Activated B cell treated with CpG ODN at 0.5 μM for 24 hours (primary cell): ENCODE results near the gene SEMA6B. TPM values are rescaled to one million over a fixed set of nuclear protein-coding genes. Genes with fewer than 3 reads are reported as not detected.

ENCODE experiments used
- ATAC-seq: fragments of 200-7000 bp; cut with Tn5 transposase; one replicate; pipeline ENCODE4 v1.10.0; 2021; ENCODE audit warnings: low read depth, mild to moderate bottlenecking, moderate library complexity
- CTCF ChIA-PET: fragments of 350-600 bp; sonication (Branson Sonifier 250); formaldehyde crosslinking; loops from one replicate; lab custom pipeline; 2021; ENCODE audit warnings: antibody characterized with exemption; lab: Charles Lee
- POLR2A ChIA-PET: fragments of 350-600 bp; sonication (Branson Sonifier 250); formaldehyde crosslinking; loops from one replicate; lab custom pipeline; 2021; ENCODE audit warnings: antibody characterized with exemption; lab: Charles Lee
- DNase-seq: peaks from one replicate; pipeline ENCODE4 v3.0.0; 2022
- H3K27ac Mint-ChIP-seq: one replicate; pipeline ENCODE4 v1.8.0; 2020; ENCODE audit warnings: mixed read lengths
- H3K27me3 Mint-ChIP-seq: one replicate; pipeline ENCODE4 v1.8.0; 2021; ENCODE audit warnings: mixed read lengths
- H3K36me3 Mint-ChIP-seq: one replicate; pipeline ENCODE4 v1.8.0; 2021; ENCODE audit warnings: low read depth, mixed read lengths
- H3K4me1 Mint-ChIP-seq: one replicate; pipeline ENCODE4 v1.8.0; 2021; ENCODE audit warnings: mixed read lengths
- H3K4me3 Mint-ChIP-seq: one replicate; pipeline ENCODE4 v1.8.0; 2020; ENCODE audit warnings: mild to moderate bottlenecking, mixed read lengths
- H3K9me3 Mint-ChIP-seq: one replicate; pipeline ENCODE4 v1.8.0; 2020; ENCODE audit warnings: mixed read lengths
- CTCF ChIP-seq: fragments of 200-600 bp; IDR thresholded peaks from one replicate; pipeline ENCODE4 v1.8.0; 2022; ENCODE audit warnings: antibody characterized with exemption, mild to moderate bottlenecking
- intact Hi-C: fragments of 100-400 bp; cut with micrococcal nuclease; formaldehyde crosslinking; loops from one replicate; pipeline ENCODE4 v1.15.1; 2024
- total RNA-seq: library from RNA; stranded (reverse); gene quantifications from 2 replicates; pipeline ENCODE4 v1.2.3, GENCODE V29; 2022

Gene SEMA6B
- total RNA-seq, 1 donor from 2014 or later = 0.11 TPM

- Mint-ChIP-seq H3K4me3 (no peak overlapping the region), H3K27me3 (peaks cover 9% of the 10 kb centered on the region), H3K9me3 (no peaks in the 10 kb centered on the region), H3K27ac (no peak overlapping the region), H3K4me1 (no peaks in the 10 kb centered on the region), H3K36me3 (no peaks in the 10 kb centered on the region)
- DNase-seq = no peak
- ChIA-PET CTCF (no interaction called here), POLR2A (no interaction called here)
- ATAC-seq = no peak
- TF ChIP-seq CTCF = no peak
- intact Hi-C loops = no loop called here
Observed at GRCh38 chr19:4521170-4521887, 38.2 kb downstream of the SEMA6B start.

DNA sequence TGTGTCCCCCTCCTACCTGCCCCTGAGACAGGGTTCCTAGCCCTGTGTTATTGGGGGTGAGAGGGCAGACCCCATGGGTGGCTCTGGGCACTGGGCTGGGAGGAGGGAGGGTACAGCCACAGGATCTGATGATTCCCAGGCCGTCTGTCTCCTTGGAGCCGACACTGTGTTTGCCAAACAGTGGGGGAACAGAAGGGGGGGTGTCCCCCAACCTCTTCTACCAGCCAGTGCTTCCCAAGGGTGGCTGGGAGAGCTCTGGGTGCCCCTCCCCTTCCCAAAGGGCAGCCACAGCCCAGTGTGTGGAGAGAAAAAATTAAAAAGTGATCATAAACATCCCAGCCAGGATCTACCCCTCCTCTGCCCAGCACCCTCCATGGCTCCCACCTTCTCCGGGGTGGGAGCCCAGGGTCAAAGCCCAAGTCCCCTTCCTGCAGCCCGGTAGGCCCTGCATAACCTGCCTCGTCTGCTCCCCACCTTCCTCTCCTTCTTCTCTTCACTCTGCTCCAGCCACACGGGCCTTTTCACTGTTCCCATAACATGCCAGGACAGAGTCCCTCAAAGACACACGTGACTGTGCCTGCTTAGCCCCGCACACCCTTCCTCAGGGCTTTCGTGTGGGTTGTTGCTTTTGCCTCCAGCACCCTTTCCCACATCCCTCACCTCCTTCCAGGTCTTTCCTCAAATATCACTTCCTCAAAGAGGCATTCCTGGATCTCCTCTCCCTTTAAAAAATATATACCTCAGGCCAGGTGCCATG lies 39.8 kb downstream of the SEMA6B start:
- no peak overlapping the region for H3K27ac Mint-ChIP-seq

GRCh38 chr19:4519172-4519496 lies 40.4 kb downstream of the SEMA6B start:
- Mint-ChIP-seq H3K9me3 (no peaks in the 10 kb centered on the region), H3K27me3 (peaks cover 9% of the 10 kb centered on the region), H3K4me3 (no peak overlapping the region), H3K27ac (no peak overlapping the region), H3K4me1 (no peaks in the 10 kb centered on the region), H3K36me3 (no peaks in the 10 kb centered on the region)
- intact Hi-C loops = no loop called here
- ChIA-PET POLR2A (no interaction called here), CTCF (no interaction called here)
- ATAC-seq (no peak), DNase-seq (no peak)
- TF ChIP-seq CTCF = no peak

More for the DNA sequence above, 39.8 kb downstream of the SEMA6B start:
- intact Hi-C loops = no loop called here
- ChIA-PET CTCF (no interaction called here), POLR2A (no interaction called here)
- DNase-seq (no peak), ATAC-seq (no peak)
- peaks cover 9% of the 10 kb centered on the region for H3K27me3 Mint-ChIP-seq
- H3K4me3 Mint-ChIP-seq = no peak overlapping the region
- H3K4me1 Mint-ChIP-seq = no peaks in the 10 kb centered on the region
- no peaks in the 10 kb centered on the region for H3K36me3 Mint-ChIP-seq
- no peaks in the 10 kb centered on the region for H3K9me3 Mint-ChIP-seq
- no peak for TF ChIP-seq CTCF

DNA sequence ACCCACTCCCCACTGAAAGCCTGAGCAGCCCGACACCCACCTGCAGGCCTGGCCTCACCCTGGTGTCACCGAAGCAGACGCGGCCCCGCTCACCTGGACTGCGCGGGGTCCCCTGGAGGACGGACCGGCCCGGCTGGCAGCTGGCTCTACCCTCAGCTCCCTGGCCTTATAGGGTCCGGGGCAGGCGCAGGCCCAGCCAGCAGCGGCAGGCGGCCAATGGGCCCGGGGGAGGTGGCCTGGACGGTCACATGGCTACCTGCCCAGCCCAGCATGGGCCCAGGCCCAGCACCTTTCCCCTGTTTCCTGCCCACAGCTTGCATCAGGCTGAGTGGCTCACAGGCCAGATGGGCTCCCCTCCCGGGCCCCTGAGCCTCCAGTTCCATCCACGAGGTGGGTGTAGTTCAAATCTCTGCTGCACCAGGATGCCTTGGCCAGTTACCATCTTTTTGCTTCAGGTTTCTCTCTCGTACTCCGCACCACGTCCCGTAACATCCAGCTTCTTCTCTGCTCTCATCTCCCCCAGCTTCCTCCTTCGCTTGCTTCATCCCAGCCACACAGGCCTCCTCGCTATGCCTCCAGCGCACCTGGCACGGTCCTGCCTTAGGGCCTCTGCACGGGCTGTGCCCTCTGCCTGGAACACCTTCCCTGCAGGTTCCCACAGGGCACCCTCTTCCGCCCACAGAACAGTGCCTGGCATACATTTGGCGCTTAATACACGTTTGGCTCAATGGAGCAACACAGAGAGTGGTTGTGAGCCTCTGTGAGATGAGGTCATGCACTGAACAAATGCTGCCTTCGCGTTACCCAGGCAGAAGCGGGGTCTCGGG lies 40.9 kb downstream of the SEMA6B start, which contains the start of gene PLIN4:
Gene PLIN4 (minus strand): TSS at position 142 of the 827 bp plus-strand sequence. CDS start 214 bp downstream, outside the sequence.
- ChIA-PET CTCF (no interaction called here), POLR2A (no interaction called here)
- Mint-ChIP-seq H3K27ac (no peak within 1 kb of the TSS), H3K9me3 (no peaks in the 10 kb centered on the region), H3K36me3 (no peaks in the 10 kb centered on the region), H3K27me3 (peaks cover 12% of the 10 kb centered on the region), H3K4me1 (no peaks in the 10 kb centered on the region), H3K4me3 (no peak within 1 kb of the TSS)
- DNase-seq (no peak), ATAC-seq (no peak)
- no peak for TF ChIP-seq CTCF
- intact Hi-C loops = no loop called here
